MM.1S (cell line): Measurements from ENCODE around the gene PRKAB2.
"Not testable (repeated sequence)": the region's sequence is repeated elsewhere in the genome, so short reads cannot be mapped to it uniquely, and the experiment has no call there.

Source experiments
- DNase-seq: peaks from one replicate; pipeline ENCODE4 v3.0.0-alpha.2; 2015
- H2AFZ ChIP-seq: fragments of 300-600 bp; sonication (generic); 2 replicates; pipeline ENCODE4 v1.6.0; 2016; ENCODE audit warnings: antibody characterized with exemption, low read length
- H3F3A ChIP-seq: fragments of 300-600 bp; sonication (generic); 2 replicates; pipeline ENCODE4 v1.6.1; 2016; ENCODE audit warnings: mild to moderate bottlenecking, antibody characterized with exemption, low read length, moderate library complexity, mixed read lengths; ENCODE audit not compliant: insufficient read depth
- H3K27ac ChIP-seq: fragments of 300-600 bp; sonication (generic); 2 replicates; pipeline ENCODE4 v1.5.1; 2016; ENCODE audit warnings: mild to moderate bottlenecking, low read length
- H3K27me3 ChIP-seq: fragments of 300-600 bp; sonication (generic); replicated peaks from 2 replicates; pipeline ENCODE4 v1.6.0; 2016; ENCODE audit warnings: low read length; ENCODE audit not compliant: insufficient read depth
- H3K36me3 ChIP-seq: fragments of 300-600 bp; sonication (generic); replicated peaks from 2 replicates; pipeline ENCODE4 v1.6.1; 2016; ENCODE audit warnings: mild to moderate bottlenecking, low read length, mixed read lengths; ENCODE audit not compliant: insufficient read depth
- H3K4me1 ChIP-seq: fragments of 300-600 bp; sonication (generic); 2 replicates; pipeline ENCODE4 v1.6.1; 2016; ENCODE audit warnings: low read length, mixed read lengths
- H3K4me2 ChIP-seq: fragments of 300-600 bp; sonication (generic); 2 replicates; pipeline ENCODE4 v1.6.0; 2016; ENCODE audit warnings: low read depth, low read length
- H3K4me3 ChIP-seq: fragments of 300-600 bp; sonication (generic); 2 replicates; pipeline ENCODE4 v1.5.1; 2016; ENCODE audit warnings: low read length, mixed read lengths
- H3K79me2 ChIP-seq: fragments of 300-600 bp; sonication (generic); 2 replicates; pipeline ENCODE4 v1.6.1; 2016; ENCODE audit warnings: mixed run types, low read length, mixed read lengths
- H3K9ac ChIP-seq: fragments of 300-600 bp; sonication (generic); 2 replicates; pipeline ENCODE4 v1.6.1; 2016; ENCODE audit warnings: low read length, mixed read lengths
- H3K9me2 ChIP-seq: fragments of 300-600 bp; sonication (generic); replicated peaks from 2 replicates; pipeline ENCODE4 v1.6.1; 2016; ENCODE audit warnings: mild to moderate bottlenecking, low read length, mixed read lengths; ENCODE audit not compliant: insufficient read depth
- H3K9me3 ChIP-seq: fragments of 300-600 bp; sonication (generic); replicated peaks from 2 replicates; pipeline ENCODE4 v1.6.1; 2016; ENCODE audit warnings: mild to moderate bottlenecking, low read length, mixed read lengths; ENCODE audit not compliant: insufficient read depth
- H4K20me1 ChIP-seq: fragments of 300-600 bp; sonication (generic); 2 replicates; pipeline ENCODE4 v1.6.1; 2016; ENCODE audit warnings: mild to moderate bottlenecking, low read length, moderate library complexity, mixed read lengths; ENCODE audit not compliant: insufficient read depth
- CTCF ChIP-seq: fragments of 300-600 bp; sonication (generic); IDR thresholded peaks from 2 replicates; pipeline ENCODE4 v1.5.1; 2016; ENCODE audit warnings: antibody characterized with exemption, low read length, mixed read lengths
- EZH2 ChIP-seq: fragments of 300-600 bp; sonication (generic); optimal IDR thresholded peaks from 2 replicates; pipeline ENCODE3; 2017; ENCODE audit warnings: low read depth, mild to moderate bottlenecking, antibody characterized with exemption, low read length, mixed read lengths
- EZH2phosphoT487 ChIP-seq: fragments of 300-600 bp; sonication (generic); IDR thresholded peaks from 2 replicates; pipeline ENCODE4 v1.6.1; 2018; ENCODE audit warnings: antibody characterized with exemption, low read length

The PRKAB2 gene

GRCh38 chr1:147124266-147124665 lies 48.0 kb downstream of the PRKAB2 start:
- Histone ChIP-seq H3K27ac (no peak overlapping the region), H3K4me3 (no peak overlapping the region), H3K9ac (no peak overlapping the region), H2AFZ (no peak overlapping the region), H3K36me3 (no peaks in the 10 kb centered on the region), H3K27me3 (no peaks in the 10 kb centered on the region), H3K9me2 (no peaks in the 10 kb centered on the region), H4K20me1 (no peaks in the 10 kb centered on the region), H3K4me1 (no peaks in the 10 kb centered on the region), H3K9me3 (no peaks in the 10 kb centered on the region), H3K79me2 (no peaks in the 10 kb centered on the region), H3F3A (no peaks in the 10 kb centered on the region), H3K4me2 (no peak overlapping the region)
- no peak for DNase-seq
- no peak for TF ChIP-seq CTCF
- TF ChIP-seq EZH2 = no peak
- TF ChIP-seq EZH2phosphoT487 = no peak

- Histone ChIP-seq H4K20me1 (no peaks in the 10 kb centered on the region), H3K9me3 (no peaks in the 10 kb centered on the region), H3K36me3 (no peaks in the 10 kb centered on the region), H3K4me1 (no peaks in the 10 kb centered on the region), H3K4me3 (no peak overlapping the region), H3K9me2 (no peaks in the 10 kb centered on the region), H3K79me2 (no peaks in the 10 kb centered on the region), H3K9ac (no peak overlapping the region), H3K27ac (no peak overlapping the region), H3K4me2 (no peak overlapping the region), H3F3A (no peaks in the 10 kb centered on the region), H2AFZ (no peak overlapping the region), H3K27me3 (no peaks in the 10 kb centered on the region)
- DNase-seq = no peak
- no peak for TF ChIP-seq EZH2
- no peak for TF ChIP-seq EZH2phosphoT487
- TF ChIP-seq CTCF = no peak
Observed at GRCh38 chr1:147117109-147117508, 55.2 kb downstream of the PRKAB2 start.

- no peak for TF ChIP-seq EZH2phosphoT487
- no peak for TF ChIP-seq EZH2
- TF ChIP-seq CTCF = no peak
- no peak for DNase-seq
- H3K4me2 ChIP-seq = no peak overlapping the region
- H4K20me1 ChIP-seq = no peaks in the 10 kb centered on the region
- H3K9ac ChIP-seq = no peak overlapping the region
- no peaks in the 10 kb centered on the region for H3K27me3 ChIP-seq
- H3F3A ChIP-seq = no peaks in the 10 kb centered on the region
- no peaks in the 10 kb centered on the region for H3K9me2 ChIP-seq
- no peaks in the 10 kb centered on the region for H3K36me3 ChIP-seq
- H2AFZ ChIP-seq = no peak overlapping the region
- no peak overlapping the region for H3K4me3 ChIP-seq
- no peaks in the 10 kb centered on the region for H3K9me3 ChIP-seq
- H3K4me1 ChIP-seq = no peaks in the 10 kb centered on the region
- no peaks in the 10 kb centered on the region for H3K79me2 ChIP-seq
- H3K27ac ChIP-seq = no peak overlapping the region
Observed at GRCh38 chr1:147115496-147115895, 56.8 kb downstream of the PRKAB2 start.

- H3K27me3 ChIP-seq, H3K4me3 ChIP-seq: not testable (repeated sequence)
Observed at GRCh38 chr1:147115079-147115478, 57.2 kb downstream of the PRKAB2 start.

GRCh38 chr1:147114353-147114752 lies 57.9 kb downstream of the PRKAB2 start:
- not testable (repeated sequence) for H3K4me3 ChIP-seq, H4K20me1 ChIP-seq, H3K27ac ChIP-seq, H3K4me1 ChIP-seq, H3K79me2 ChIP-seq, H3K36me3 ChIP-seq, H2AFZ ChIP-seq, H3K9ac ChIP-seq, H3K9me3 ChIP-seq, H3F3A ChIP-seq, H3K27me3 ChIP-seq, H3K4me2 ChIP-seq, DNase-seq, H3K9me2 ChIP-seq

More at GRCh38 chr1:147115079-147115478, 57.2 kb downstream of the PRKAB2 start:
- H3K27ac ChIP-seq, H3K4me1 ChIP-seq, H3K79me2 ChIP-seq, H4K20me1 ChIP-seq, H3K9me3 ChIP-seq, H3K36me3 ChIP-seq, H3K9ac ChIP-seq, H3K9me2 ChIP-seq, DNase-seq, H3F3A ChIP-seq, H3K4me2 ChIP-seq, H2AFZ ChIP-seq: not testable (repeated sequence)
